ENCODE measurements around the gene ZNF791.
"Not testable (repeated sequence)": the region's sequence is repeated elsewhere in the genome, so short reads cannot be mapped to it uniquely, and the experiment has no call there.

Gene ZNF791

GRCh38 chr19:12665281-12665573 is 54.5 kb downstream of the ZNF791 start:
- Histone ChIP-seq H3K27ac (peak overlapping the region in 14 of 21 experiments; percentile 10 to 90 (median 78)), H3K4me3 (peak overlapping the region in 6 of 7 experiments; percentile 52 to 80 (median 62))

GRCh38 chr19:12665671-12666264 is 55.0 kb downstream of the ZNF791 start:
- Histone ChIP-seq H3K4me3 (peak overlapping the region; percentile 52 to 80 (median 63)), H3K27ac (peak overlapping the region in 20 of 21 experiments; percentile 59 to 90 (median 80))

- H3K27ac ChIP-seq = peak within 1 kb of the TSS; percentile 35 to 99 (median 79)
- peak within 1 kb of the TSS; percentile 52 to 80 (median 63) for H3K4me3 ChIP-seq
Measured at GRCh38 chr19:12666265-12667048, 55.7 kb downstream of the ZNF791 start, which contains the start of the genes MAN2B1 and WDR83. Gene MAN2B1, minus strand, starts transcription at chr19:12666742. Its CDS starts 41 bp downstream, at chr19:12666701. Gene WDR83, plus strand, starts transcription at chr19:12666807. Its CDS starts 2,984 bp downstream, at chr19:12669791.

GRCh38 chr19:12667731-12668302 is 57.1 kb downstream of the ZNF791 start:
- H3K27ac ChIP-seq = peak overlapping the region in 6 of 21 experiments; percentile 93 to 99 (median 98)

GRCh38 chr19:12668346-12668745 is 57.6 kb downstream of the ZNF791 start:
- Histone ChIP-seq H3K4me3 (peak overlapping the region; percentile 66 to 93 (median 73)), H3K27ac (peak overlapping the region in 18 of 21 experiments; percentile 90 to 99 (median 97))

More at GRCh38 chr19:12667731-12668302, 57.1 kb downstream of the ZNF791 start:
- H3K4me3 ChIP-seq = peak overlapping the region in 2 of 7 experiments; percentile 73 to 76

- peak overlapping the region; percentile 90 to 99 (median 97) for H3K27ac ChIP-seq
- H3K4me3 ChIP-seq = peak overlapping the region; percentile 66 to 93 (median 73)
Measured at GRCh38 chr19:12668932-12669269, 58.2 kb downstream of the ZNF791 start.

GRCh38 chr19:12669270-12670158 is 58.8 kb downstream of the ZNF791 start:
- H3K4me3 ChIP-seq = peak overlapping the region; percentile 66 to 93 (median 73)
- peak overlapping the region; percentile 90 to 99 (median 97) for H3K27ac ChIP-seq

- Histone ChIP-seq H3K4me3 (peak overlapping the region; percentile 66 to 93 (median 73)), H3K27ac (peak overlapping the region in 20 of 21 experiments; percentile 90 to 99 (median 97))
Measured at GRCh38 chr19:12670159-12670928, 59.6 kb downstream of the ZNF791 start.

- H3K27ac ChIP-seq = no peak overlapping the region
- H3K4me3 ChIP-seq = no peak overlapping the region
Measured at GRCh38 chr19:12672744-12673143, 62.0 kb downstream of the ZNF791 start.

GRCh38 chr19:12675399-12675798 is 64.7 kb downstream of the ZNF791 start:
- no peak overlapping the region for H3K27ac ChIP-seq
- no peak overlapping the region for H3K4me3 ChIP-seq

- Histone ChIP-seq H3K4me3 (no peak overlapping the region), H3K27ac (no peak overlapping the region)
Measured at GRCh38 chr19:12675940-12676339, 65.2 kb downstream of the ZNF791 start.

- H3K4me3 ChIP-seq = no peak overlapping the region
- H3K27ac ChIP-seq = no peak overlapping the region
Measured at GRCh38 chr19:12676384-12676792, 65.7 kb downstream of the ZNF791 start.

GRCh38 chr19:12676928-12677327 is 66.2 kb downstream of the ZNF791 start:
- H3K27ac ChIP-seq = no peak overlapping the region
- H3K4me3 ChIP-seq = no peak overlapping the region

- H3K27ac ChIP-seq, H3K4me3 ChIP-seq: not testable (repeated sequence)
Measured at GRCh38 chr19:12678039-12678438, 67.3 kb downstream of the ZNF791 start.

- no peak overlapping the region for H3K27ac ChIP-seq
- no peak overlapping the region for H3K4me3 ChIP-seq
Measured at GRCh38 chr19:12680034-12680433, 69.3 kb downstream of the ZNF791 start.

- Histone ChIP-seq H3K4me3 (peak within 1 kb of the TSS; percentile 56 to 98 (median 71)), H3K27ac (peak within 1 kb of the TSS; percentile 63 to 99 (median 96))
Measured at GRCh38 chr19:12681074-12681987, 70.6 kb downstream of the ZNF791 start, which contains the start of gene DHPS. Gene DHPS, minus strand, starts transcription at chr19:12681880. Its CDS starts 114 bp downstream, at chr19:12681766.

Measured in skin epidermis (tissue), 12 donors.